B cell (primary cell): ENCODE measurements around the gene ABCA9. TPM values are rescaled to one million over a fixed set of nuclear protein-coding genes. Genes with fewer than 3 reads are reported as not detected.

ENCODE experiments used
- ATAC-seq: fragments of 200-7000 bp; cut with Tn5 transposase; one replicate; pipeline ENCODE4 v1.10.0; 2021; ENCODE audit warnings: low read depth, mild to moderate bottlenecking, moderate number of reproducible peaks, moderate library complexity
- CTCF ChIA-PET: fragments of 350-600 bp; sonication (Branson Sonifier 250); formaldehyde crosslinking; loops from one replicate; lab custom pipeline; 2021; ENCODE audit warnings: antibody characterized with exemption, inconsistent platforms; lab: Charles Lee
- POLR2A ChIA-PET: fragments of 350-600 bp; sonication (Branson Sonifier 250); formaldehyde crosslinking; loops from one replicate; lab custom pipeline; 2021; ENCODE audit warnings: antibody characterized with exemption; lab: Charles Lee
- DNase-seq: peaks from one replicate; pipeline ENCODE4 v3.0.0; 2013
- H2AFZ ChIP-seq: 2 replicates; pipeline ENCODE4 v1.6.1; 2012; ENCODE audit warnings: mild to moderate bottlenecking, low read depth, low read length; ENCODE audit not compliant: insufficient read depth, poor library complexity, severe bottlenecking
- H3K27ac ChIP-seq, 2 donors: 1 replicate in 1 of 2; 2 replicates in 1 of 2; pipeline ENCODE4 v1.5.1; 2012 to 2013; ENCODE audit warnings: low read length in 2 of 2, mild to moderate bottlenecking in 2 of 2, moderate library complexity in 1 of 2
- H3K27me3 ChIP-seq, 4 experiments: fragments of 200-600 bp in 1 of 4; sonication (generic) in 1 of 4; replicated peaks in 1 of 4; 1 replicate in 2 of 4; 2 replicates in 2 of 4; pipeline versions ENCODE4 v1.6.1 to v1.7.0; 2013 to 2016; ENCODE audit warnings: low read length in 3 of 4, mild to moderate bottlenecking in 2 of 4, mixed read lengths in 1 of 4, moderate library complexity in 1 of 4; ENCODE audit not compliant: insufficient read depth in 4 of 4, control insufficient read depth in 3 of 4; ENCODE audit errors: control extremely low read depth in 1 of 4
- H3K36me3 ChIP-seq, 2 experiments: replicated peaks in 1 of 2; 1 replicate in 1 of 2; 2 replicates in 1 of 2; pipeline versions ENCODE4 v1.6.1 to v1.7.1; 2013; ENCODE audit warnings: low read length in 1 of 2; ENCODE audit not compliant: insufficient read depth in 2 of 2, control insufficient read depth in 1 of 2; ENCODE audit errors: control extremely low read depth in 1 of 2, extremely low read depth in 1 of 2
- H3K4me1 ChIP-seq, 2 donors: fragments of 200-600 bp in 1 of 2; sonication (generic) in 1 of 2; 1 replicate in 1 of 2; 2 replicates in 1 of 2; pipeline versions ENCODE4 v1.5.1 to v1.6.1; 2013 to 2017; ENCODE audit warnings: low read length in 2 of 2; ENCODE audit not compliant: control insufficient read depth in 2 of 2, insufficient read depth in 2 of 2
- H3K4me2 ChIP-seq: replicated peaks from 2 replicates; pipeline ENCODE3; 2012; ENCODE audit warnings: mild to moderate bottlenecking, low read depth, low read length; ENCODE audit not compliant: poor library complexity, severe bottlenecking
- H3K4me3 ChIP-seq, 5 experiments: fragments of 200-600 bp in 1 of 5; sonication (generic) in 1 of 5; 1 replicate in 3 of 5; 2 replicates in 2 of 5; pipeline versions ENCODE4 v1.5.1 to v1.7.0; 2011 to 2016; ENCODE audit warnings: low read length in 4 of 5, mild to moderate bottlenecking in 4 of 5, low read depth in 2 of 5, control low read depth in 1 of 5, moderate library complexity in 1 of 5; ENCODE audit not compliant: insufficient read depth in 1 of 5; ENCODE audit errors: control extremely low read depth in 1 of 5, extremely low read depth in 1 of 5
- H3K79me2 ChIP-seq: fragments of 200-600 bp; sonication (generic); one replicate; pipeline ENCODE4 v1.6.0; 2016; ENCODE audit warnings: low read length; ENCODE audit not compliant: control insufficient read depth, insufficient read depth
- H3K9ac ChIP-seq: fragments of 200-600 bp; sonication (generic); 2 replicates; pipeline ENCODE4 v1.6.1; 2017; ENCODE audit warnings: mild to moderate bottlenecking, low read length, moderate library complexity
- H3K9me3 ChIP-seq, 3 donors: one replicate each; pipeline versions ENCODE4 v1.6.1 to v1.7.1; 2013; ENCODE audit warnings: low read length in 2 of 3; ENCODE audit not compliant: control insufficient read depth in 2 of 3, insufficient read depth in 1 of 3; ENCODE audit errors: control extremely low read depth in 1 of 3
- H4K20me1 ChIP-seq: 2 replicates; pipeline ENCODE4 v1.6.0; 2012; ENCODE audit warnings: mild to moderate bottlenecking, low read length; ENCODE audit not compliant: insufficient read depth, control insufficient read depth, poor library complexity, severe bottlenecking
- H3K27ac Mint-ChIP-seq: one replicate; pipeline ENCODE4 v1.8.0; 2021; ENCODE audit warnings: mixed read lengths
- H3K27me3 Mint-ChIP-seq: one replicate; pipeline ENCODE4 v1.8.0; 2021; ENCODE audit warnings: mixed read lengths
- H3K4me1 Mint-ChIP-seq: one replicate; pipeline ENCODE4 v1.8.0; 2021; ENCODE audit warnings: mixed read lengths
- H3K4me3 Mint-ChIP-seq: one replicate; pipeline ENCODE4 v1.8.0; 2021; ENCODE audit warnings: mixed read lengths
- H3K9me3 Mint-ChIP-seq: one replicate; pipeline ENCODE4 v1.8.0; 2022; ENCODE audit warnings: mixed read lengths; ENCODE audit not compliant: insufficient read depth
- CTCF ChIP-seq: fragments of 200-600 bp; IDR thresholded peaks from one replicate; pipeline ENCODE4 v1.8.0; 2022; ENCODE audit warnings: antibody characterized with exemption, mild to moderate bottlenecking
- EZH2 ChIP-seq: IDR thresholded peaks from 2 replicates; pipeline ENCODE4 v1.6.1; 2012; ENCODE audit warnings: borderline replicate concordance, low read depth, mild to moderate bottlenecking, moderate library complexity, low read length; ENCODE audit not compliant: insufficient read depth, poor library complexity, severe bottlenecking
- WGBS: methylation state at CpG from one replicate; pipeline ENCODE4 v1.1.5; 2013; ENCODE audit warnings: missing lambda C conversion rate; ENCODE audit not compliant: insufficient coverage; 5-methylcytosine and 5-hydroxymethylcytosine counted together
- intact Hi-C: fragments of 100-400 bp; cut with micrococcal nuclease; formaldehyde crosslinking; loops from one replicate; pipeline ENCODE4 v1.10.0; 2022
- polyA plus RNA-seq: library from polyadenylated mRNA; depleted of rRNA; stranded (reverse); fragments of >200 nt; gene quantifications from 2 replicates; pipeline ENCODE4 v1.2.3, GENCODE V29; 2012
- total RNA-seq, 2 donors: library from RNA; stranded (reverse); fragments of 120-200 nt in 1 of 2; gene quantifications; 1 replicate in 1 of 2; 2 replicates in 1 of 2; pipeline versions ENCODE4 v1.2.3 to v1.2.4, GENCODE V29; 2013 to 2022

Gene ABCA9
- total and polyA plus RNA-seq, 2 donors (not counting 1 experiment from before 2014, with no cell fraction given), result 0.06 to 0.91 TPM

DNA sequence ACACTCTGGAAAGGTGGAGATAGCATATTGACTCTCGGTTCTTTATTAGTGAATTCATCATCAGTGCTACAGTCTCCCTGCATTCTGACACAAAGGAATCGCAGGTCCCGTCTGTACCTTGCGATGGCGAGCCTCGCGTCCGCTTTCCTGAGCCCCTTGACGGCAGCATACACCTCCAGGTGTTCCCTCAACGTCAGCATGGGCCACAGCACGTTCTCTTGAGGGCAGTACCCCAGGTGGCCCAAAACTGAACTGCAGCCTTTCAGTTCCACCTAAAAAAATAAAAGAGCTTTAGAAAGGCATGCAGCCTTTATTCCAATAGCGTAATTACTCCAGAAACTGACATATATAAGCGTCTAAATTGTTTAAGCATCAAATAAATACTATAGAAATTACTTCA lies 24.2 kb upstream of the ABCA9 start:
- POLR2A ChIA-PET, result interaction anchor here (0.6 kb wide), 1 partner anchor 62 kb away, joined by 6 read pairs; no protein-coding TSS in a partner anchor
- WGBS, result 88% methylated on average over 10 of the region's 13 CpGs
- Histone ChIP-seq H3K4me1 (no peaks in the 10 kb centered on the region), H3K79me2 (no peaks in the 10 kb centered on the region), H3K4me3 (no peak overlapping the region), H3K36me3 (no peaks in the 10 kb centered on the region), H3K27ac (no peak overlapping the region), H3K27me3 (no peaks in the 10 kb centered on the region), H4K20me1 (no peaks in the 10 kb centered on the region), H2AFZ (no peak overlapping the region), H3K9me3 (peaks cover 0 to 5% (median 3%) of the 10 kb centered on the region in 3 donors), H3K9ac (no peak overlapping the region), H3K4me2 (no peak overlapping the region)
- no peaks in the 10 kb centered on the region for H3K4me1 Mint-ChIP-seq
- H3K27ac Mint-ChIP-seq, result no peak overlapping the region
- peaks cover 2% of the 10 kb centered on the region for H3K9me3 Mint-ChIP-seq
- DNase-seq (peak; percentile 9), ATAC-seq (no peak)
- CTCF ChIA-PET, result interaction anchor here (0.9 kb wide), 1 partner anchor 8 kb away, joined by 7 read pairs; no protein-coding TSS in a partner anchor
- H3K4me3 Mint-ChIP-seq, result no peak overlapping the region
- intact Hi-C loops, result no loop called here
- no peaks in the 10 kb centered on the region for H3K27me3 Mint-ChIP-seq
- TF ChIP-seq CTCF (peak; percentile 63), EZH2 (no peak)

GRCh38 chr17:69082696-69083095 lies 22.0 kb upstream of the ABCA9 start:
- no peak overlapping the region for H3K4me3 ChIP-seq
- no peak for DNase-seq
- Mint-ChIP-seq H3K4me3 (no peak overlapping the region), H3K27ac (no peak overlapping the region), H3K4me1 (no peaks in the 10 kb centered on the region), H3K27me3 (no peaks in the 10 kb centered on the region), H3K9me3 (peaks cover 2% of the 10 kb centered on the region)
- H3K9ac ChIP-seq, result no peak overlapping the region
- no peaks in the 10 kb centered on the region for H3K27me3 ChIP-seq
- POLR2A ChIA-PET, result no interaction called here
- no peaks in the 10 kb centered on the region for H4K20me1 ChIP-seq
- intact Hi-C loops, result no loop called here
- WGBS, result 100% methylated on average over 1 of the region's 2 CpGs
- H3K4me2 ChIP-seq, result no peak overlapping the region
- CTCF ChIA-PET, result interaction anchor here (0.9 kb wide), 1 partner anchor 20 kb away, joined by 3 read pairs; no protein-coding TSS in a partner anchor
- no peak for ATAC-seq
- no peaks in the 10 kb centered on the region for H3K79me2 ChIP-seq
- H3K36me3 ChIP-seq, result no peaks in the 10 kb centered on the region
- H2AFZ ChIP-seq, result no peak overlapping the region
- peaks cover 0 to 5% (median 3%) of the 10 kb centered on the region in 3 donors for H3K9me3 ChIP-seq
- TF ChIP-seq CTCF (no peak), EZH2 (no peak)
- H3K4me1 ChIP-seq, result no peaks in the 10 kb centered on the region
- no peak overlapping the region for H3K27ac ChIP-seq
